ENCODE measurements around the gene PRKAA2.
A peak's percentile ranks its signal among the peaks of the same experiment; 100 is the strongest.

The PRKAA2 gene

GRCh38 chr1:56709269-56709880 is 64.3 kb downstream of the PRKAA2 start:
- TF ChIP-seq EZH2 (IDR thresholded peaks at IDR 0.05; ENCODE audit: borderline replicate concordance, low read depth, low read length, severe bottlenecking) = no peak
- TF ChIP-seq CTCF (IDR thresholded peaks at IDR 0.05; ENCODE audit: borderline replicate concordance, extremely low read depth, low read length, poor library complexity, severe bottlenecking) = peak; percentile 70
- no peak overlapping the region for H3K9ac ChIP-seq (ENCODE audit: low read depth, low read length)
- H3K4me1 ChIP-seq (ENCODE audit: insufficient read depth, low read length) = no peaks in the 10 kb centered on the region
- H4K20me1 ChIP-seq (ENCODE audit: insufficient read depth, low read length) = no peaks in the 10 kb centered on the region
- no peak overlapping the region for H3K4me3 ChIP-seq (ENCODE audit: low read depth in 1 of 2, low read length in 2 of 2)
- H3K36me3 ChIP-seq (ENCODE audit: insufficient read depth, low read length) = no peaks in the 10 kb centered on the region
- no peaks in the 10 kb centered on the region for H3K9me3 ChIP-seq (ENCODE audit: insufficient read depth, low read length, severe bottlenecking)
- ATAC-seq (ENCODE audit: insufficient read depth, low read depth) (peak; percentile 58; the same call in 1 of the 3 replicates), DNase-seq (peak; percentile 5)
- H3K4me2 ChIP-seq (ENCODE audit: insufficient read depth, low read length) = no peak overlapping the region
- H3K27me3 ChIP-seq (ENCODE audit: insufficient read depth, low read length, poor library complexity) = peaks cover 27% of the 10 kb centered on the region
- no peak overlapping the region for H3K27ac ChIP-seq (ENCODE audit: low read length)
- H2AFZ ChIP-seq (ENCODE audit: low read depth, low read length) = no peak overlapping the region
- no peaks in the 10 kb centered on the region for H3K79me2 ChIP-seq (ENCODE audit: insufficient read depth, low read length)

- Histone ChIP-seq H3K36me3 (ENCODE audit: insufficient read depth, low read length) (no peaks in the 10 kb centered on the region), H4K20me1 (ENCODE audit: insufficient read depth, low read length) (no peaks in the 10 kb centered on the region)
Measured at GRCh38 chr1:56709995-56710394, 64.9 kb downstream of the PRKAA2 start.

GRCh38 chr1:56710646-56711045 is 65.5 kb downstream of the PRKAA2 start:
- Histone ChIP-seq H3K36me3 (ENCODE audit: insufficient read depth, low read length) (no peaks in the 10 kb centered on the region), H3K27me3 (ENCODE audit: insufficient read depth, low read length, poor library complexity) (peaks cover 29% of the 10 kb centered on the region), H3K4me3 (ENCODE audit: low read depth in 1 of 2, low read length in 2 of 2) (no peak overlapping the region), H3K27ac (ENCODE audit: low read length) (no peak overlapping the region), H2AFZ (ENCODE audit: low read depth, low read length) (no peak overlapping the region), H3K4me1 (ENCODE audit: insufficient read depth, low read length) (no peaks in the 10 kb centered on the region), H3K79me2 (ENCODE audit: insufficient read depth, low read length) (no peaks in the 10 kb centered on the region), H3K4me2 (ENCODE audit: insufficient read depth, low read length) (no peak overlapping the region), H3K9me3 (ENCODE audit: insufficient read depth, low read length, severe bottlenecking) (no peaks in the 10 kb centered on the region), H4K20me1 (ENCODE audit: insufficient read depth, low read length) (no peaks in the 10 kb centered on the region), H3K9ac (ENCODE audit: low read depth, low read length) (no peak overlapping the region)
- no peak for DNase-seq
- no peak for ATAC-seq (ENCODE audit: insufficient read depth, low read depth)
- no peak for TF ChIP-seq EZH2 (IDR thresholded peaks at IDR 0.05; ENCODE audit: borderline replicate concordance, low read depth, low read length, severe bottlenecking)
- TF ChIP-seq CTCF (IDR thresholded peaks at IDR 0.05; ENCODE audit: borderline replicate concordance, extremely low read depth, low read length, poor library complexity, severe bottlenecking) = no peak

More at GRCh38 chr1:56709995-56710394, 64.9 kb downstream of the PRKAA2 start:
- no peak for DNase-seq
- no peak overlapping the region for H3K27ac ChIP-seq (ENCODE audit: low read length)
- ATAC-seq (ENCODE audit: insufficient read depth, low read depth) = no peak
- H3K9ac ChIP-seq (ENCODE audit: low read depth, low read length) = no peak overlapping the region
- H3K4me3 ChIP-seq (ENCODE audit: low read depth in 1 of 2, low read length in 2 of 2) = no peak overlapping the region
- H3K9me3 ChIP-seq (ENCODE audit: insufficient read depth, low read length, severe bottlenecking) = no peaks in the 10 kb centered on the region
- H3K27me3 ChIP-seq (ENCODE audit: insufficient read depth, low read length, poor library complexity) = peaks cover 27% of the 10 kb centered on the region
- H3K4me2 ChIP-seq (ENCODE audit: insufficient read depth, low read length) = no peak overlapping the region
- no peak overlapping the region for H2AFZ ChIP-seq (ENCODE audit: low read depth, low read length)
- H3K79me2 ChIP-seq (ENCODE audit: insufficient read depth, low read length) = no peaks in the 10 kb centered on the region
- H3K4me1 ChIP-seq (ENCODE audit: insufficient read depth, low read length) = no peaks in the 10 kb centered on the region
- no peak for TF ChIP-seq CTCF (IDR thresholded peaks at IDR 0.05; ENCODE audit: borderline replicate concordance, extremely low read depth, low read length, poor library complexity, severe bottlenecking)
- TF ChIP-seq EZH2 (IDR thresholded peaks at IDR 0.05; ENCODE audit: borderline replicate concordance, low read depth, low read length, severe bottlenecking) = no peak
